ENCODE results near the gene NF1.

GRCh38 chr17:31297090-31297489 lies 202.3 kb downstream of the NF1 start, which contains the start of gene OMG:
- no peak for TF ChIP-seq EZH2 (IDR thresholded peaks at IDR 0.05; ENCODE audit: insufficient read depth, low read length)
- TF ChIP-seq, protein P1, sequence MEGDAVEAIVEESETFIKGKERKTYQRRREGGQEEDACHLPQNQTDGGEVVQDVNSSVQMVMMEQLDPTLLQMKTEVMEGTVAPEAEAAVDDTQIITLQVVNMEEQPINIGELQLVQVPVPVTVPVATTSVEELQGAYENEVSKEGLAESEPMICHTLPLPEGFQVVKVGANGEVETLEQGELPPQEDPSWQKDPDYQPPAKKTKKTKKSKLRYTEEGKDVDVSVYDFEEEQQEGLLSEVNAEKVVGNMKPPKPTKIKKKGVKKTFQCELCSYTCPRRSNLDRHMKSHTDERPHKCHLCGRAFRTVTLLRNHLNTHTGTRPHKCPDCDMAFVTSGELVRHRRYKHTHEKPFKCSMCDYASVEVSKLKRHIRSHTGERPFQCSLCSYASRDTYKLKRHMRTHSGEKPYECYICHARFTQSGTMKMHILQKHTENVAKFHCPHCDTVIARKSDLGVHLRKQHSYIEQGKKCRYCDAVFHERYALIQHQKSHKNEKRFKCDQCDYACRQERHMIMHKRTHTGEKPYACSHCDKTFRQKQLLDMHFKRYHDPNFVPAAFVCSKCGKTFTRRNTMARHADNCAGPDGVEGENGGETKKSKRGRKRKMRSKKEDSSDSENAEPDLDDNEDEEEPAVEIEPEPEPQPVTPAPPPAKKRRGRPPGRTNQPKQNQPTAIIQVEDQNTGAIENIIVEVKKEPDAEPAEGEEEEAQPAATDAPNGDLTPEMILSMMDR (IDR thresholded peaks at IDR 0.05; ENCODE audit: insufficient read depth, low read depth, low read length), result no peak

Measured in astrocyte (in vitro differentiated cells and primary cell).